Colon (tissue), 2 donors: ENCODE results near the gene CFAP141.

ENCODE experiments used
- FAIRE-seq: peaks from 2 replicates; lab custom pipeline; 2012; peaks lifted over from hg19 to GRCh38; lab: Jason Lieb, UNC
- donor health status: control.
- donor health status: control.

The CFAP141 gene

GRCh38 chr1:154171223-154171583 lies 34.9 kb downstream of the CFAP141 start:
- no peak for FAIRE-seq

GRCh38 chr1:154170547-154171222 lies 35.4 kb downstream of the CFAP141 start:
- FAIRE-seq: no peak

GRCh38 chr1:154167461-154167860 lies 38.7 kb downstream of the CFAP141 start:
- no peak for FAIRE-seq

DNA sequence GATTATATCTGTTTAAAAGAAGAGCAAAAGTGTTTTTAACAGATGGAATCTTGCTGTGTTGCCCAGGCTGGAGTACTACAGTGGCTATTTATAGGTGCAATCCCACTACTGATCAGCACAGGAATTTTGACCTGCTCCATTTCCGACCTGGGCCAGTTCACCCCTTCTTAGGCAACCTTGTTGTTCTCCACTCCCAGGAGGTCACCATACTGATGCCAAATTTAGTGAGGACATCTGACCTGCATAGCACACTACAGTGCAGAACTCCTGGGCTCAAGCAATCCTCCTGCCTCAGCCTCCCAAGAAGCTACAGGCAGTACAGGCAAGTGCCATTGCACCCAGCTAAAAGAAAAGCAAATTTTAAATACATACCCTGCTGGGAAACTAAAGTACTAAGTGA lies 39.9 kb downstream of the CFAP141 start:
- FAIRE-seq: no peak

DNA sequence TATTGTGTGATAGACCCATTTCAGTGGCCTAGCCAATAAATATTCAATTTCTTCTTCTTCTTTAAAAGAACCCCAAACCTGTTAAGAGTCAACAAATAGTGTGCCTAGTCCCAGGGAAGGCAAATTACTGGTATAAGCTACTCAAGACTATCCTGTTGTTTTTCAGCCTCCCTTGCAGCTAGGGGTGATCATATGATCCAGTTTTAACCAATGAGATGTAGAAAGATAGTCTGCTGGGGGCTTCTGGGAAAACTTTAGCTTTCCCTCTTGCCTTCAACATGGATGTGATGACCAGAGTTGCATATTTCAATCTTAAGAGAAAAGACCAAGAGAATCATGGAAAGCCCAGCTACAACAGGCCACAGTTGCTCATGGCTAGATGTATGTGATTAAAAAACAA lies 46.6 kb downstream of the CFAP141 start:
- FAIRE-seq: no peak

- no peak for FAIRE-seq
Observed at GRCh38 chr1:154158307-154159125, 47.6 kb downstream of the CFAP141 start.

- FAIRE-seq: no peak
Observed at GRCh38 chr1:154157520-154158306, 48.4 kb downstream of the CFAP141 start.

DNA sequence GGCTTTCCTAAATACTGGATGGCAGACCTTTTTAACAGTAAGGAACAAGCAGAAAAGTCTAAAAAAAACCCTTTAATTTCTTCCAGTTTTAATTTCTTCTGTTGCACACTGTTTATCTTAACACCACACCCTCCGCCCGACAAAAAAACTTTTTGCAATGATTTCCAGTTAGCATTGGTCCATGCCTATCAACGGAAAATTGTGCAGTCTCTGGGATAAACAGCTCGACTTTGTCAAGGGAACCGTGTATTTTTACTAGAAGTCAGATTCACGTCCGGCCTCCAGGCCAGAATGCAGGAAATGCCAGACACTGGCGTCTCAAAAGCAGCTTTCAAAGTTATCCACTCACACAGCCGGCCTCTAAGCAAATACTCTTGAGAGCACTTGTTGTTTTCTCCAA lies 50.9 kb downstream of the CFAP141 start:
- FAIRE-seq: no peak

GRCh38 chr1:154154534-154155191 lies 51.5 kb downstream of the CFAP141 start, which contains the start of gene NUP210L:
Gene NUP210L, minus strand, starts transcription at chr1:154155073.
- FAIRE-seq: no peak

GRCh38 chr1:154154053-154154452 lies 52.1 kb downstream of the CFAP141 start:
- no peak for FAIRE-seq

DNA sequence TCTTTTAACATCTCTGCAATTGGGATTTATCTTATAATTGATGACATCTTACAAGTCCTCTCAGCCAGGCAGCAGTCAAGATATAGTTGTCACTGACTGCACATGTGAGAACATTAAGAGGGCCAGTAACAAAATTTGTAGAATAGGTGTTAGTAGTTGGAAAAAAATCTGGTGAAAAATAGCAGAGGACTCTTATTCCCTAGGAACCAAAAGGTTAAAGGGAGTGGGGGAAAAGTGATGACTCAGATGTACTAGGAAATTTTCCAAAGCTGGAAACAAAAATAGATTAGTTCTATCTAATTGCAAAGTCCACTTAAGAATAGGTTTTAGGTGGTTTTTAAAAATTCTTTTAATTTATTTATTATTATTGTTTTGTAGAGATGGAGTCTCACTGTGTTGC lies 54.8 kb downstream of the CFAP141 start:
- FAIRE-seq: no peak
